Peyer's patch (tissue), 4 donors: Measurements from ENCODE around the gene RPTOR. TPM values are rescaled to one million over a fixed set of nuclear protein-coding genes. Genes with fewer than 3 reads are reported as not detected.
A peak's percentile ranks its signal among the peaks of the same experiment; 100 is the strongest.
"Not testable (repeated sequence)": the region's sequence is repeated elsewhere in the genome, so short reads cannot be mapped to it uniquely, and the experiment has no call there.

Experiments
- DNase-seq, 3 donors: peaks; one replicate each; pipeline ENCODE4 v3.0.0-alpha.2; 2017 to 2019
- H3K27ac ChIP-seq, 4 donors: fragments of 200-600 bp; sonication (generic); one replicate each; pipeline ENCODE4 v1.5.1; 2016 to 2019
- H3K27me3 ChIP-seq, 2 donors: fragments of 200-600 bp; sonication (generic); one replicate each; pipeline ENCODE4 v1.5.1; 2019
- H3K36me3 ChIP-seq, 3 donors: fragments of 200-600 bp; sonication (generic); one replicate each; pipeline ENCODE4 v1.5.1; 2016 to 2019
- H3K4me1 ChIP-seq, 4 donors: fragments of 200-600 bp; sonication (generic); one replicate each; pipeline ENCODE4 v1.5.1; 2016 to 2019
- H3K4me3 ChIP-seq, 4 donors: fragments of 200-600 bp; sonication (generic); 1 replicate in 3 of 4; 2 replicates in 1 of 4; pipeline ENCODE4 v1.5.1; 2016 to 2019; ENCODE audit warnings: mild to moderate bottlenecking in 1 of 4
- H3K9me3 ChIP-seq, 4 donors: fragments of 200-600 bp; sonication (generic); one replicate each; pipeline ENCODE4 v1.5.1; 2016 to 2019; ENCODE audit warnings: mild to moderate bottlenecking in 1 of 4
- POLR2A ChIP-seq, 2 donors: fragments of 450-650 bp; IDR thresholded peaks; one replicate each; pipeline ENCODE4 v1.5.1; 2017; ENCODE audit warnings: antibody characterized with exemption in 2 of 2, mild to moderate bottlenecking in 2 of 2, moderate library complexity in 2 of 2
- total RNA-seq, 4 donors: library from RNA; depleted of rRNA; stranded (reverse); fragments of >200 nt; gene quantifications; one replicate each; pipeline ENCODE4 v1.1.0, GENCODE V29; 2016
- TF ChIP-seq, protein P1 (sequence below), 6 experiments: fragments of 450-650 bp in 4 of 6; fragments of 200-600 bp in 2 of 6; sonication (generic) in 1 of 6; IDR thresholded peaks; one replicate each; pipeline ENCODE4 v1.5.1; 2017 to 2019; ENCODE audit warnings: antibody characterized with exemption in 6 of 6, mild to moderate bottlenecking in 3 of 6, moderate library complexity in 1 of 6

Gene RPTOR
- total RNA-seq, 4 donors from 2014 or later: 42.4 to 73.6 (median 64.2) TPM

DNA sequence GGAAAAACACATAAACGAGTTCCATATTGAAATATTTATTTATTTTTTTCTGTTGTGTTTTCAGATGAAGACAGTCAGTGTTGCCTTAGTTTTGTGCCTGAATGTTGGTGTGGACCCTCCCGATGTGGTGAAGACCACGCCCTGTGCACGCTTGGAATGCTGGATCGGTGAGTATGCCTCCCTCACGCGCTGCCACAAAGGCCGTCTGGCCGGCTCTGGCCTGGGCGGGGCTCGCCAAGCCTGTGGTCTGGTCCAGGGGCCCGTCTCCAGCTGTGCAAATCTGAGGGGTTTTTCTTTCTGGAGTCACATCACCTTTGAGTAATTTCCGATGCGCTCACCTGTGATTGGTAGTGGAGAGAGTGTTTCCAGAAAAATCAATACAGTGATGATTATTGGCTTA, 81.0 kb downstream of the RPTOR start:
- H3K27ac ChIP-seq: no peak overlapping the region
- no peak for DNase-seq
- TF ChIP-seq POLR2A (IDR thresholded peaks at IDR 0.05): no peak
- TF ChIP-seq, protein P1, sequence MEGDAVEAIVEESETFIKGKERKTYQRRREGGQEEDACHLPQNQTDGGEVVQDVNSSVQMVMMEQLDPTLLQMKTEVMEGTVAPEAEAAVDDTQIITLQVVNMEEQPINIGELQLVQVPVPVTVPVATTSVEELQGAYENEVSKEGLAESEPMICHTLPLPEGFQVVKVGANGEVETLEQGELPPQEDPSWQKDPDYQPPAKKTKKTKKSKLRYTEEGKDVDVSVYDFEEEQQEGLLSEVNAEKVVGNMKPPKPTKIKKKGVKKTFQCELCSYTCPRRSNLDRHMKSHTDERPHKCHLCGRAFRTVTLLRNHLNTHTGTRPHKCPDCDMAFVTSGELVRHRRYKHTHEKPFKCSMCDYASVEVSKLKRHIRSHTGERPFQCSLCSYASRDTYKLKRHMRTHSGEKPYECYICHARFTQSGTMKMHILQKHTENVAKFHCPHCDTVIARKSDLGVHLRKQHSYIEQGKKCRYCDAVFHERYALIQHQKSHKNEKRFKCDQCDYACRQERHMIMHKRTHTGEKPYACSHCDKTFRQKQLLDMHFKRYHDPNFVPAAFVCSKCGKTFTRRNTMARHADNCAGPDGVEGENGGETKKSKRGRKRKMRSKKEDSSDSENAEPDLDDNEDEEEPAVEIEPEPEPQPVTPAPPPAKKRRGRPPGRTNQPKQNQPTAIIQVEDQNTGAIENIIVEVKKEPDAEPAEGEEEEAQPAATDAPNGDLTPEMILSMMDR (IDR thresholded peaks at IDR 0.05): no peak
- H3K9me3 ChIP-seq: no peaks in the 10 kb centered on the region
- no peak overlapping the region for H3K4me3 ChIP-seq
- peaks cover 0 to 5% (median 0%) of the 10 kb centered on the region in 4 donors for H3K4me1 ChIP-seq
- H3K36me3 ChIP-seq: no peaks in the 10 kb centered on the region
- no peaks in the 10 kb centered on the region for H3K27me3 ChIP-seq

DNA sequence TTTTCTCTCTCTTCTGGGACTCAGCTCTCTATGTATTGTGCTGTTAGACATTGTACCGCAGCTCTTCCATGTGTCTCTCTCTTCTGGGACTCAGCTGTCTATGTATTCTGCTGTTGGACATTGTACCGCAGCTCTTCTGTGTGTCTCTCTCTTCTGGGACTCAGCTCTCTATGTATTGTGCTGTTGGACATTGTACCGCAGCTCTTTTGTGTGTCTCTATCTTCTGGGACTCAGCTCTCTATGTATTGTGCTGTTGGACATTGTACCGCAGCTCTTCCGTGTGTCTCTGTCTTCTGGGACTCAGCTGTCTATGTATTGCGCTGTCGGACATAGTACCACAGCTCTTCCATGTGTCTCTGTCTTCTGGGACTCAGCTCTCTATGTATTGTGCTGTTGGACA, 84.2 kb downstream of the RPTOR start:
- H3K4me1 ChIP-seq, DNase-seq, H3K36me3 ChIP-seq, H3K27me3 ChIP-seq, H3K9me3 ChIP-seq, H3K4me3 ChIP-seq: not testable (repeated sequence)
- peak overlapping the region in 1 of 4 donors; percentile 40 for H3K27ac ChIP-seq

GRCh38 chr17:80629298-80630028, 84.8 kb downstream of the RPTOR start:
- Histone ChIP-seq H3K27ac (peak overlapping the region in 1 of 4 donors; percentile 40), H3K9me3 (no peaks in the 10 kb centered on the region), H3K27me3 (no peaks in the 10 kb centered on the region), H3K36me3 (no peaks in the 10 kb centered on the region), H3K4me3 (no peak overlapping the region), H3K4me1 (no peaks in the 10 kb centered on the region)
- DNase-seq: no peak
- TF ChIP-seq POLR2A (IDR thresholded peaks at IDR 0.05): no peak
- TF ChIP-seq, protein P1 (IDR thresholded peaks at IDR 0.05): no peak

DNA sequence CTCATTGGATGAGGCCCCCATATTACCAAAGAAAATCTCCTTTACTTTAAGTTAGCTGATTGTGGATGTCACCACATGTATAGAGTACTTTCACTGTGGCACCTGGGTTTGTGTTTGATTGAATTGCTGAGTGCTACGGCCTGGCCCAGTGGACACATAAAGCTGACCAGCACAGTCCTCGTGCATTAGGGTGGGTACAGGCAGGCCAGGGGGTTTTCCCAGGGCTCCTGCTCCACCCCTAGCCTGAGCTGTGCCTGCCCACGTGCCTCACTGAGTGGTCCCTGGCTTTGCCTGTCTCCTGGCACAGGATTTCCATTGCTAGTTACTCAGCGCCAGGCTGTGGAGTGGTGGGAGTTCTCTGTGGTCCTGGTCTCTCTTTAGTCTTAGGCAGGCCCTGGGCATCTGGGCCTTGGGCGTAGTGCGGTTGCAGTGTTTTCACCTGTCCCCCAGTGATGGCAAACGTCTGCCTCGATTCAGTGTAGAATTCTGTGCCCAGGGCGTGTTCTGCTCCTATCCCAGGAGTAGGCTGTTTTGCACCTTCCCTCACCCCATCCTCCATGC, 86.0 kb downstream of the RPTOR start:
- no peaks in the 10 kb centered on the region for H3K27me3 ChIP-seq
- no peaks in the 10 kb centered on the region for H3K36me3 ChIP-seq
- no peak for DNase-seq
- no peak overlapping the region for H3K27ac ChIP-seq
- TF ChIP-seq POLR2A (IDR thresholded peaks at IDR 0.05): no peak
- TF ChIP-seq, protein P1 (IDR thresholded peaks at IDR 0.05): no peak
- no peak overlapping the region for H3K4me3 ChIP-seq
- no peaks in the 10 kb centered on the region for H3K4me1 ChIP-seq
- H3K9me3 ChIP-seq: no peaks in the 10 kb centered on the region

GRCh38 chr17:80631142-80632045, 86.8 kb downstream of the RPTOR start:
- no peaks in the 10 kb centered on the region for H3K36me3 ChIP-seq
- H3K27me3 ChIP-seq: no peaks in the 10 kb centered on the region
- no peak for TF ChIP-seq POLR2A (IDR thresholded peaks at IDR 0.05)
- TF ChIP-seq, protein P1 (IDR thresholded peaks at IDR 0.05): no peak
- no peaks in the 10 kb centered on the region for H3K9me3 ChIP-seq
- H3K27ac ChIP-seq: no peak overlapping the region
- H3K4me1 ChIP-seq: no peaks in the 10 kb centered on the region
- H3K4me3 ChIP-seq: no peak overlapping the region
- DNase-seq: no peak
